NCI-H2196 (cell line): Measurements from ENCODE around the gene ASPM.
"Not testable (repeated sequence)": the region's sequence is repeated elsewhere in the genome, so short reads cannot be mapped to it uniquely, and the experiment has no call there.

ENCODE experiments used
- DNase-seq: peaks from one replicate; lab custom pipeline; 2025; ENCODE audit not compliant: unreplicated experiment; lab: John Stamatoyannopoulos, UW

Gene ASPM

DNA sequence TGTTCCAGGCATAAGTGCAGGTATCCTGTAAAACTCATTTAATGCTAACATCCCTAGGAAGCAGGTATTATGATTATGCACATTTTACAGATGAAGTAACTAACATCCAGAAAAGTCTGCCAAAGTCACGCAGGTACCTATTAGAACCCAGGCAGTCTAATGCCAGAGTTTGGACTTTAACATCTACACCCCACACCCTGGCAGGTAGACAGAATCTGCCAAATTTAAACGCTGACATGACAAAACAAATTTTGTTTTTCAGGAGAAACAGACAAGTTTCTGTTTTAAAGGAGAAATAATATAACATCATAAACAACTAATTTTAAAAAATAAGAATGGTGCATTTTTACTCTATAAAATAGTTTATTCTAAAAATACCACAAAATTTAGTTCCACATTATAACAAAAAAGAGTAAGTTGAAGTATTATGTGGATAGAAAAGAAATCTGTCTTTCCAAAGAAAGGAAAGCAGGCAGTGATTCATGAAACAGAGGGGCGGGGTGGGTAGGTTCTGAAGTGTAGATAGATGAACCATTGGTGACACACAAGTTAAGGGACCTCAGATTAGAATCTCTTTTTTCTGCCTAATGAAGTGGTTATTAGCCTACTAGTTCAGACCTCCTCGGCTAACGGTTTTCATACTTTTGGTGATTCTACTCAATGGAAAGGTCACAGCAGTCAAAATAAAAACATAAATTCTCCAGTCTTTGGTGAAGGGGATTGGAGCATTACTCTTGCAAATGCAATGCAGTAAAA, 1.7 kb downstream of the ASPM start:
- no peak for DNase-seq

DNA sequence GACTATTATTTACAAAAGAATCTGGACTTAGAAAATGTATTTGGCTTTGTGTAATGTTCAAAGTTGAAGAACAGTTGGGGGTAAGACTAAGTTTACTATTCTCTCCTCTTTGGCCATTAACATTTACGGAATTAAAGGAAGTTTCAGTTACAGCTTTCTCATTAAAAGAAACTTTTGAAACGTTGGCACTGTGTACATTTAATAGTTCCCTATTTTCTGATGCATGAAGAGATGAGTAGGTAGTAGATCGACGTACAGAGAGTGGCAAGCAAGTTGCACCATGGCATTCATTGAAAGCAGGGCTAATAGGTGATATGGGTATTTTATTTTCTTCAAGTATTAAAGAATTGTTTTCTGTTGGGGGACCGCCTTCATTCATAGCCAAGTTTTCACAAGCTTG, 3.2 kb downstream of the ASPM start:
- DNase-seq: no peak

DNA sequence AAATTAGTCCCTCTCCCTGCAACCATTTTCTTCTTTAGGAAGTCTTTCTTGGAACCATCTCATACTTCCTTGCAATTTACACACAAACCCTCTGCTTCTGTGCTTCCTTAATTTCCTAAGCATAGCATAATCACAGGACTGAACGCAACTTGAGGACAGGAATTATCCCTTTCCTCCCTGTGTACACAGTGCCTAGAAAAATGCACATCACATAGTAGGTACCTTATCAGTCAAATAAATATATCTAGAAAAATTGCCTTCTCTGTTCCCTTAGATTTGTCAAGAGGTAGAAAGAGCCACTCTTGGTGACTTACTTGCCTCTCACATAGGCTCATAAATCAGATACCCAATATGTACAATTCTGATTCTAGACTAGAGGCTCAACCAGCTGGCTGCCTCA, 4.9 kb downstream of the ASPM start:
- DNase-seq: no peak

DNA sequence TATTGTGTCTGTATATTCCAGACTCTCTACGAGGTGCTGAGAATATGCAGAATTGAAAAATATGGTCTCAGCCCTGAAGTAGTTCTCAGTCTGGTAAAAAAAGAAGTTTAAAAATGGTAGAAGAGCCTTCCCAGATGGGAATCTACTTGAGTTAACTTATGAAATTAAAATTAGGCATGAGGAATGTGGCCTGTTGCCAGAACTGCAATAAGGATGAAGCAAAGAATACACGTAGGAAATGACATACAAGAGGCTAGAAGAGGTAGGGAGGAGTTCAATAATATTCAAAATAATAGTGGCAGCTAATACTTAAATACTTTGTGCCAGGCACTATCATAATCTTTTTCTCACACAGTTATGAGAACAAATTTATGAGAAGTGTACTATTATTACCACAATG, 6.3 kb downstream of the ASPM start:
- no peak for DNase-seq

DNA sequence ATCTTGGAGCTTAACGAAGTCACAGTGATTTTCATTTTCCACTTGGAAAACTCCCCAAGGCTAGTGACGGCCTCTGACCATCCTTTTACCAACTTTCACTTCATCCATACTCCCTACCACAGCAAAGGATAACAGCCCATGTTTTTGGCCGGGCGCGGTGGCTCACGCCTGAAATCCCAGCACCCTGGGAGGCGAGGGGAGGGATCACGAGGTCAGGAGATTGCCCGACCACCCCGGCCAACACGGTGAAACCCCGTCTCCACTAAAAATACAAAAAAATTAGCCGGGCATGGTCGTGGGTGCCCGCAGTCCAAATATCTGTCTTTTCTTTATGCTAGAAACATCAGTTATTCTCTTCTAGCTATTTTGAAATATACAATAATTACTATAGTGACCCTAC, 7.3 kb downstream of the ASPM start:
- no peak for DNase-seq

DNA sequence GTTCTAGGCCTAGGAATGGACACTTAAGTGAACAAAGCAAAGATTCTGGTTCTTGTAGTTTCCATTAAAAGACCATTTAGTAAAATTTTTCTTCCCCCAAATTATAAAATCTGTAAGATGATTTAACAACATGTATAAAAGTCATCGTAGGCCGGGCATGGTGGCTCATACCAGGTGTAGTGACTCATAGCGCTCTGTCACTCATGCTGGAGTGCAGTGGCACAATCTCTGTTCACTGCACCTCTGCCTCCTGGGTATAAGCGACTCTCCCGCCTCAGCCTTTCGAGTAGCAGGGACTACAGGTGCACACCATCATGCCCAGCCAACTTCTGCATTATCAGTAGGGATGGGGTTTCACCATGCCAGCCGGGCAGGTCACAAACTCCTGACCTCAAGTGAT, 9.1 kb downstream of the ASPM start:
- no peak for DNase-seq

DNA sequence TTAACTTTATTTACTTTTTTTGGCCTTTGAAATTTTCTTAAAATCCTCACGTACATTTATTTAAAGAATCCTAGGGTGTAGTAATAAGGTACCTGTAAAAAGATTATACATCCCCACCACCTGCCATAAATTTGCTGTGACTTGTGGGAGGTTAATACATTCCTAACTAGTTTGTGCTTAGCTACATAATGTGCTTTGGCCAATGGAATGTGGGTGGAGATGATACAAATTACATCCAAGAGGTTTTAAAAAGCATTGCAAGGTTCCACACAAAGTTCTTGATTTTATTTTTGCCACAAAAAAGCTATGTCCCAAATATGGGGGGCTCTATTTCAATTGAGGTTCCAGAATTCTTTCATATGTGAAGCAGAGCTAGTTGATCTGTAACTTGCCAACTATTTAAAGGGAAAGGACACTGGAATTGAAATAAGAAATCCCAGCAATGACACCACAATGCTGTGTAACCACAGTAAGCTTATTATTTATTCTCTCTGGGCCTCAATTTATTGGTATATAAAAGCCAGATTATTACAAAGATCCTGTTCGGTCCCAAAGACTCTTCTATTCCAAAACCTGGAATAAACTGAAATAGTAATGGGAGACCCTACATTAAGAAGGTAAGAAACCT, 15.7 kb downstream of the ASPM start:
- DNase-seq: no peak

DNA sequence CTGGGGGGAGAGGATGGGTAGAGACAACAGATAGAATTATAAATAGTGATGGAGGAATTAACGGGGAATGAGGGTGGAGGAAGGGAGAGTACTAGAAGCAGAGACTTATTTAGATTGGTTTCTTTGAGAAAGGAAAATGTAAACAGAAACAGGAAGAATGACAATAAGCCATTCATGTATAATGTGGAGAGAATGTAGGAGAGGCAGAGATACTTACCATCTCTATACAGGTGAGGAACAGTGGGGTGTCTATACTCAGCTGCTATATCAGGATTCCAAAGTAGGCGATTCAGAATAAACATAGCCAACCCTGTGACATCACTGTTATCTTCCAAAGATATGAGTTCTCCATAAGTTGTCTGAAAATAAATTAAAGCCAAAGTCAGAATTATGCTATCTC, 16.8 kb downstream of the ASPM start:
- DNase-seq: no peak

DNA sequence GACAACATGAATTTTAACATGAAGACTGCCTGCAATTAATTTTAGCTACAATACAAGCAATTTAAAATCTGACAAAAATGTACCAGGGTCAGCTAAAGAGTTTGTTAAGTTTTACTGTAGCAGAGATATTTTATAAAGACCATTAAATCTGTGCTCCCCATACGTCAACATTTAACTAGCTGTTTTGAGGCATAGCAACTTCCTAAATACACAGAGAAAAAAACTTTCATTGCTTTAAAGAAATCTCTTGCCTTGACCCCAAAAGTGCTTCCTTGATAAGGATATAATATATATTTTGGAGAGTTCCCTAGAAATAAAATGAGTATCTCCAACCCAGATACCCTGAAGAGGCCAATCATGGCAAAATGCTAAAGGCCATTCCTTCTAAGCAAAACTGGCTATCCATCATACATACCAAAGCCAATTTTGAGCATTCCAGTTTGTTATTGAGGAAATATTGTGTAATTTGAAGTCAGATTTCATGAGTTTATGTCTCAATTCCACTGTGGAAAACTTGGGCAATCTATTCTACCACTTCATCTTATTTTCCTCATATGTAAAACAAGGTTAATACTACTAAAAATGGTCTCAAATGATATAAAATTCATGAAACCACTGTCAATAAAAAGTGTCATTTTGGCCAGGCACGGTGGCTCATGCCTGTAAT, 19.1 kb downstream of the ASPM start:
- no peak for DNase-seq

DNA sequence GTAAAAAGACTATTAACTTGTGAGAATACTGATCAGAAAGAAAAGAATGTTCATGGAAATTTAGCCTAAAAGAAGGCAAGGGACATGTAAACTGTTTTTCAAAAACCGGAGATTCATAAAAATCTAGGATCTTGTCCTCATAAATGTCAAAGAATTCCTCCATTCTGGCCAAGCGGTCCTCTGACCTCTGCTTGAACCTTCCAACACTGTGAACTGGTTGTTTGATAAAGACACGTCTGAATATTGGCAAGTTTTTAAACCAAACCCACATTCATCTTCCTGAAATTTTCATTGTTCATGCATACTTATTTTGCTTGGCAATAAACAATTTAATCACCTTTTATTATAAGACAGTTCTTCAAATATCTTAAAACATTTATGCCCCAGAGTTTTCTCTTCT, 19.8 kb downstream of the ASPM start:
- DNase-seq: no peak

DNA sequence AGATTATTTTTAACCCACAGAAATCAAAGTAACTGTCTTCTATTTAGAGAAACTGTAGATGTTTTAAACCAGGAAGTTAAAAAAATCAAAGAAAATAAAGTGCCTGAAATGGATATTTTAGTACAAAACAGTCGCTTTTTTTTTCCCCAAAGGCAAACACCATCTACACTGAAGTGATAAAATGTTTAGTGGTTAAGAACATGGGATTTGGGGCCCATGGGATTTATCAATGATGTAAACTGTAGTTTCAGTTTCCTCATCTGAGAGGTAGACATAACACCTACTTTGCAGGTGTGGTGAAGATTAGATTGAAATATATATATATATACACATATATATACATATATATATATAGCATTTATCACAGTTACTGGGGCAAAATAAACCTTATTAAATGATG, 22.1 kb downstream of the ASPM start:
- DNase-seq: no peak

DNA sequence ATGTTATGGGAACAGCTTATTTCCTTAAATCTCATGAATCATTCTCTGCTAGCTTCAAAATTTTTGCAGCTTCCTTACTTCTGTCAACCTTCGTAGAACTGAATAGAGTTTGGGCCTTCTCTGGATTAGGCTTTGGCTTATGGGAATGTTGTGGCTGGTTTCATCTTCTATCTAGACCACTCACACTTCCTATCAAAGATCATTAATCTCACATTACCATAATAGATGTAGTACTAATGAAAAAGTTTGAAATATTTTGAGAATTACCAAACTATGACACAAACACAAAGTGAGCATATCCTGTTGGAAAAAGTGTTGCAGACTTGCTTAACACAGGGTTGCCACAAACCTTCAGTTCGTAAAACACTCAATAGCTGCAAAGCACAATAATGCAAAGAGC, 30.3 kb downstream of the ASPM start:
- no peak for DNase-seq

DNA sequence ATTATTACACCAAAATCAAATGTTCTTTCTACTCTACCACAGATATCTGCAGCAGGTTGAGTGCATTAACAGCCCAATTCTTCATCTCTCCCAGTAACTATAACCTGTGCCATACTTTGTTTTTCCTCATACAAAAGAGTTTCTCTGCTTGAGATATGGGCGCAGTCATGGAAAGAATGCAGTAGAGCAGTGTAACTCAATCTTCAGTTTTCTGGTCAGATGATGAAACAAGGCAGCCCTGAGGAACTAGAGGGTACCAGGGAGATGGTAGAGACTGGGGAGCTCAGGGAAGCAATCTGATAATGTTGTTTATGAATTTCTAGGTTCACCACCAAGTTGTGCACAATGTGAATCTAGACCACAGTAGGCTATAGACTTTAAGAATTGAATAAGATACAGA, 39.6 kb downstream of the ASPM start:
- DNase-seq: no peak

DNA sequence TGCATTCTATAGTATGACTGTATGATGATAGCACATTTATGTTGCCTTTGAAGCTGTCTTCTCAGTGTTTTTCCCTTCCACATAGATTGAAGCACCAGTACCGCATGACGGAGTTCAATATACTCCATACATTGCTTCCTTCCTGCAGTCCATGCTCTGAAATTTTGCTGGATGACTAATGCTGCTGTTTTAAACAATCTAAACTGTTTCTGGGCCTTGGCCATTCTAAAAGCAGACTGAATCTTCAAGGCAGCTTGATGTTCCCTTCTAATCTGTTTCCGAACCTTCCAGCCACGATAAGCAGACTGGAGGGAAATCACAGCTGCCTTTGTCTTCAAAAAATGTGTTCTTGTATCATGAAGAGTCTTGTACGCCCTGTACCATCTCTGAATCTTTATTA, 43.2 kb downstream of the ASPM start:
- no peak for DNase-seq

DNA sequence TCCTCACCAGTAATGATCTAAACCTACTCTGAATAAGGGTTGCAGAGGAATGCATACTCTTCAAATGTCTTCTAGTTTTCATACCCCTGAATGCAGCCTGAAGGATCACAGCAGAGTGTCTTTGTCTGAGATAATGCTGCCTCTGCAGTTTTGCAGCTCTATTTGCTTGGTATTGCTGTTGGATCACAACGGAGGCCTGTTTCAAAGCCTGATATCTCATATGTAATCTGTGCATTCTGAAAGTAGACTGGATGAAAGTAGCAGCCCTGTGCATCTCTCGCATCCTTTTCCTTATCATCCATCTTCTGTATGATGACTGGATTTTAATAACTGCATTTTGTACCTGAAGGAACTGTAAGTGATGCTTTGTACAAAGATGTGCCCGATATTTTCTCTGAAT, 44.5 kb downstream of the ASPM start:
- DNase-seq: no peak

DNA sequence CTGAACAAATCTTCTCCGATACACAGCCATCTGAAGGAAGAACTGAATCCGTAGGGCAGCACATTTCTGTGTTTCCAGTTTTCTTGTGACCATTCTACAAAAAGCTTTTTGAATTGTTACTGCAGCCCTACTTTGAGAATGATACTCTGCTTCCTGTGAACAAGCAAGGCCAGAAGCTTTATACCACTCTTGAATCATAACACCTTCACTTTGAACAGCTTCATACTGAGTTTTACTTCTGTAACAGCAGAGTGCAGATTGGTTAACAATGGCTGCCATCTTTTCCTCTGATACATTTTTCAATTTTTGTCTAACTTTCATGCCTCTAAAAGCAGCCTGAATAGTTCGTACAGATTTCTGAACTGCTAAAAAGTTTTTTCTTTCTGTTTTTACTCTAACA, 45.8 kb downstream of the ASPM start:
- no peak for DNase-seq

DNA sequence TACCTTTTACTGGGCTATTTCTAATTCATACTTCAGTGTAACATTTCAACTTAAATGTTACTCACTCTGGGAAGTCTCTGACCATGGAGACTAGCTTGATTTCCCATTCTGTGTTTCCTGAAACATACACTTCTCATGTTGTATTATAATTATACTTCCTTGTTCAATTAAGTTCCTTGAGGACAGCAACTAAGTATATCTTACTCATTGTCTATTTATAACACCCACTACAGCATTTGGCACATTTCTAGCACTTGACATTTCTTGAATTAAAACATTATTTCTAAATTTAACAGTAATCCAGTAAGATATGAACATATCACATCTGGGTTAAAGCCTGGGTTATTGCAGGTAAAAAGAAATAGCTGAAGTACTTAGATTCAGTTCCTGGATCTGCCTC, 47.0 kb downstream of the ASPM start:
- no peak for DNase-seq

DNA sequence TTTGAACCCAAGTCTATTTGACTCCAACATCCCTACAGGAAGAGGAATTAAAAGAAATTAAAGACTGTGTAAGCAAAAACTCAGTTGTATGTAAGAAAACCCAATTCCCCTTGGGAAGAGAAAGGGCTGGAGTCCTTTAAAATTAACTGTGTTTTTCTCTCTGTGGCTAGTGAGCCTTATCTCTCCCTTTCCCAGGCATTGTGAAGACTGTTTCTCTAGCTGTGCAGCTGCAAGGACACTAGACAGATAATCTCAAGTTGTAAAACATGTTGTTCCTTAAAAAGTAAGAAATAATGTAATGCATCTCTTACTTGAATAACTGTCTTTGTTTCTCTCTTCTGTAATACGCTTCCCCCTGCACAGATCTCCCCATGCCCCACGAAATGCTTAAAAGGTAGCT, 49.5 kb downstream of the ASPM start:
- DNase-seq: not testable (repeated sequence)

DNA sequence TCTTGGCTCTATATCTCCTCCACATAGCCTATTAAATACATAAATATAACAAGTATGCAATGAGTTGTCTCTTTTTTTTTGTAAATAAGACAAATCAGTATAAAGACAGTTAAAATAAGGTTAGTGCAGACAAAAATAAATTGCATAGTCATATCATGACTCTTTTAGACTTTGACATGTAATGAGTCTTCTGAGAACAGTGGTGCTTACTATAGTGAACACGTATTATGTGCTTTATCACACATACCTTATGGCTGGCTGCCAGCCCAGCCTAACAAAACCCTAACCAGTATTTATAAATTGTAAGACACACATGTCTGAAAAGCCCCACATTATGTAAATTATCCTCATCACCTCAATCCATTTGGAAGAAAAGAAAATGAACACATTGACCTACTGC, 50.3 kb downstream of the ASPM start:
- DNase-seq: no peak

DNA sequence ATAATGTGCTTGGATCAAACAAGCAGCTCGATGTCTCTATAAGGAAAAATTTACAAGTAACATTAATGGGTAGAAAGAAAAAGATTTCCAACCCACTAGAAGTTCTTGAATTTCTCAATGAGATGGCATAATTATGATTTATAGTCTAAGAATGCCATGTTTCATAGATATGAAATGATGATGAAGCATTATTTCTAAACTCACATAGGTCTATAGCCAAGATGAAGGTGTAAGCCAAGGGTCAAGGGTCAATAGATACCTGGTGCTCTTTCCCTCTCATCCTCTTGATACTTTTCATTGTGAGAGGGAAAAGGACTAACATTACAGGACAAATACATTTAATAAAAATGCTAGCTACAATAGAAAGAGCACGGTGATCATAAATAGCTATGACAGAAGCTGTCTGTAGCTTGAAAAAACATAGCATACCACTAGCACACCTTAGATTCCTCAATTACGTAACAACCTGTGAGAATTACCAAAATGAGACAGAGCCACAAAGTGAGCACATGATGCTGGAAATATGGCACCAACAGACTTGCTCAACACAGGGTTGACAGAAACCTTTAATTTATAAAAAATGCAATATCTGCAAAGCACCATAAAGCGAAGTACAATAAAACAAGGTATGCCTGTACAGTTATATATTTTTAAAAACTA, 53.1 kb downstream of the ASPM start:
- DNase-seq: no peak

DNA sequence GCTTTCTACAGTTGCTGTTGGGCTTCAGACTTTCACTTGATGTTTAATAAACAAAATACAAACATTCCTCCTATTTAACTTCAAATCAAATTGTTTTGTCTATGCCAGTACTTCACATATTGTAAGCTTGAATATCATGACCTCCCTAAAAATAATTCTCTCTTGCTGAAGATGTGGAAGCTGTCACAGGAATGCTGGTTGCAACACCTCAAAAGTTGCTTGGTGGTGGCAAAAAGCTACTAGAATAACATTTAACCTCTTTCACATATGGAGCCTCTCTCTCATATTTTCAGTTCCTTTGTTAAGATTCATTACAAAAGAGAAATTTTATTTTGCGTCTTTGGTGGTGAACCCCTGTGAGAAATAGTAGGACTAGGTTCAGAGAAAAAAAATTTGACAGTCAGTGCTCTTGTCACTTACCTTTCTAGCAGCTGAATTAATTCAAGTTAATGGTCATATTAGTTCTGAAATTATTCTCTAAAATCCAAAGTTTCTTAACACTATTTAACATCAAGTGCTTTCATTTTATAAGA, 53.9 kb downstream of the ASPM start:
- DNase-seq: no peak

DNA sequence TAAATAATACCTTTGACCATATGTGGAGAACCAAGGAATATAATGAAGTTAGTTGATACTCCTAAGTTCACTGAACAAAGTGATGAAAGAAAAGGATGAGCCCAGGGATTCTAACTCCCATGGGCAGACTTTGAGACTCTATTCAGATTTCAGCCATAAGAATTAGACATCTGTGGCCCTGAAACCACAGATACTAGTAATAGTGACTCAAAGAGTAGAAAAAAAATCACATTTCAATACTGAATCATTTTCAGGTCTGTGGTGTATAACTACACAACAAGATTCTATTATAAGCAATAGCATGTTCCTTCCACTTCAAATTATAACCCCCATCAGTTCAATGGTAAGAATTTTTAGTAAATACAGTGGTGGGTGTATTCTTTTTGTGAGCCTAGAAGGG, 63.0 kb downstream of the ASPM start:
- DNase-seq: no peak
